Esophagus muscularis mucosa (tissue), 4 donors: ENCODE data around the gene LAMP5. TPM values are rescaled to one million over a fixed set of nuclear protein-coding genes. Genes with fewer than 3 reads are reported as not detected.

Experiments
- DNase-seq: peaks from one replicate; pipeline ENCODE4 v3.0.0-alpha.2; 2017; ENCODE audit errors: extremely low spot score
- H3K27ac ChIP-seq, 4 donors: fragments of 200-600 bp; sonication (generic); replicated peaks in 1 of 4; 1 replicate in 3 of 4; 2 replicates in 1 of 4; pipeline ENCODE4 v1.5.1; 2016 to 2019; ENCODE audit warnings: mild to moderate bottlenecking in 1 of 4
- H3K27me3 ChIP-seq, 4 donors: fragments of 200-600 bp; sonication (generic); one replicate each; pipeline versions ENCODE4 v1.5.1 to v1.6.0; 2016 to 2019
- H3K36me3 ChIP-seq, 4 donors: fragments of 200-600 bp; sonication (generic); one replicate each; pipeline ENCODE4 v1.5.1; 2016 to 2019
- H3K4me1 ChIP-seq, 4 donors: fragments of 200-600 bp; sonication (generic); one replicate each; pipeline ENCODE4 v1.5.1; 2016 to 2019
- H3K4me3 ChIP-seq, 4 donors: fragments of 200-600 bp; sonication (generic); 1 replicate in 2 of 4; 2 replicates in 2 of 4; pipeline ENCODE4 v1.5.1; 2016 to 2019; ENCODE audit warnings: mild to moderate bottlenecking in 4 of 4, moderate library complexity in 1 of 4
- H3K9me3 ChIP-seq, 4 donors: fragments of 200-600 bp; sonication (generic); 1 replicate in 3 of 4; 2 replicates in 1 of 4; pipeline ENCODE4 v1.5.1; 2016 to 2019
- CTCF ChIP-seq, 3 experiments: fragments of 200-600 bp in 2 of 3; fragments of 450-650 bp in 1 of 3; sonication (generic) in 2 of 3; IDR thresholded peaks; one replicate each; pipeline ENCODE4 v1.5.1; 2017 to 2019; ENCODE audit warnings: antibody characterized with exemption in 3 of 3, mild to moderate bottlenecking in 2 of 3, moderate library complexity in 1 of 3
- EP300 ChIP-seq: sonication (generic); formaldehyde crosslinking; IDR thresholded peaks from one replicate; pipeline ENCODE4 v1.6.1; 2017; ENCODE audit warnings: antibody characterized with exemption
- POLR2A ChIP-seq: fragments of 450-650 bp; IDR thresholded peaks from one replicate; pipeline ENCODE4 v1.6.1; 2017; ENCODE audit warnings: antibody characterized with exemption, moderate library complexity, mild to moderate bottlenecking, low read depth
- POLR2AphosphoS5 ChIP-seq, 2 donors: sonication (generic); formaldehyde crosslinking; IDR thresholded peaks; one replicate each; pipeline ENCODE4 v1.6.1; 2017; ENCODE audit warnings: antibody characterized with exemption in 2 of 2
- WGBS: methylation state at CpG from one replicate; pipeline ENCODE4 v1.1.5; 2018; 5-methylcytosine and 5-hydroxymethylcytosine counted together
- intact Hi-C: fragments of 100-400 bp; cut with DNase I; formaldehyde crosslinking; loops from one replicate; pipeline ENCODE4 v1.15.1; 2023
- total RNA-seq, 4 donors: library from RNA; depleted of rRNA; stranded (reverse); fragments of >200 nt; gene quantifications; one replicate each; pipeline versions ENCODE4 v1.1.0 to v1.2.1, GENCODE V29; 2016

Gene LAMP5
- total RNA-seq, 4 donors from 2014 or later, result 0.17 TPM; not detected in 3

GRCh38 chr20:9490631-9491030 is 23.8 kb upstream of the LAMP5 start:
- WGBS, result 96% methylated on average over 3 of the region's 3 CpGs
- no peaks in the 10 kb centered on the region for H3K27me3 ChIP-seq
- H3K9me3 ChIP-seq, result no peaks in the 10 kb centered on the region
- intact Hi-C loops, result no loop called here
- no peak overlapping the region for H3K4me3 ChIP-seq
- no peak for TF ChIP-seq POLR2AphosphoS5 (IDR thresholded peaks at IDR 0.05)
- TF ChIP-seq EP300, result no peak
- TF ChIP-seq POLR2A, result no peak
- TF ChIP-seq CTCF (IDR thresholded peaks at IDR 0.05), result no peak
- H3K4me1 ChIP-seq, result peaks cover 0 to 16% (median 12%) of the 10 kb centered on the region in 4 donors
- H3K27ac ChIP-seq, result no peak overlapping the region
- no peak for DNase-seq
- no peaks in the 10 kb centered on the region for H3K36me3 ChIP-seq

DNA sequence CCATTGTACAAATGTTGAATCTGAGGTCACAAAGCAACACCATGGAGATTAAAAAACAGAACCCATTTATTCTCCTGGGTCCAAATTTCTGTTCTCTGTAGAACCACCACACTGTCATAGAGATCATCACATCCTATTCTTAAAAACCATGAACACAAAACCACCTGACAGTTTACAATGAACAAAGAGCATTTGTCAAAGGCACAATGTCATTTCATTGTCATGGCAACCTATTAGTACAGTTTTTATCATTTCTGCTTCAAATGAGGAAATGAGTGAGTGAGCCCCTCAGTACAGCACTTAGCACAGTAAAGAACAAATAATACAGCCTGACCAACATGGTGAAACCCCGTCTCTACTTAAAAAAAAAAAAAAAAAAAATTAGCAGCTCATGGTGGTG is 23.1 kb upstream of the LAMP5 start:
- DNase-seq, result no peak
- 91% methylated on average over 1 of the region's 1 CpG for WGBS
- no peak overlapping the region for H3K27ac ChIP-seq
- no peaks in the 10 kb centered on the region for H3K36me3 ChIP-seq
- intact Hi-C loops, result no loop called here
- H3K4me3 ChIP-seq, result no peak overlapping the region
- no peaks in the 10 kb centered on the region for H3K27me3 ChIP-seq
- H3K4me1 ChIP-seq, result peaks cover 0 to 18% (median 12%) of the 10 kb centered on the region in 4 donors
- no peak for TF ChIP-seq CTCF (IDR thresholded peaks at IDR 0.05)
- no peak for TF ChIP-seq POLR2A
- TF ChIP-seq POLR2AphosphoS5 (IDR thresholded peaks at IDR 0.05), result no peak
- TF ChIP-seq EP300, result no peak
- H3K9me3 ChIP-seq, result no peaks in the 10 kb centered on the region

DNA sequence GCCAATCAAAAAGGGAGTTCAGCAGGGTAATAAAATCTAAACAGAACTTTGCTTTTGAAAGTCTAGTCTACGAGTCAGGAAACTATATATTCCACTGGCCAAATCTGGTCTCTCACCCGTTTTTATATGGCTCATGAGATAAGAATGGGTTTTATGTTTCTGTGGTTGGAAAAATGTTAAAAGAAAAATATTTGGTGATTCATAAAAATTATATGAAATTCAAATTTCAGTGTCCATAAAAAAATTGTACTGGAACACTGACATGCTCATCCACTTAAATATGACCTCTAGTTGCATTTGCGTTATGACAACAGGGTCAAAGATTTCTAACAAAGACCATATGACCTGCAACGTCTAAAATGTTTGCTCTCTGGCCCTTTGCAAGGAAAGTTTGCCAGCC is 22.3 kb upstream of the LAMP5 start:
- TF ChIP-seq POLR2AphosphoS5 (IDR thresholded peaks at IDR 0.05) (no peak), EP300 (no peak), POLR2A (no peak), CTCF (IDR thresholded peaks at IDR 0.05) (no peak)
- intact Hi-C loops, result no loop called here
- Histone ChIP-seq H3K4me1 (peaks cover 0 to 18% (median 12%) of the 10 kb centered on the region in 4 donors), H3K27ac (no peak overlapping the region), H3K9me3 (no peaks in the 10 kb centered on the region), H3K4me3 (no peak overlapping the region), H3K36me3 (no peaks in the 10 kb centered on the region), H3K27me3 (no peaks in the 10 kb centered on the region)
- no peak for DNase-seq
- WGBS, result 70% methylated on average over 4 of the region's 4 CpGs

GRCh38 chr20:9493803-9494202 is 20.6 kb upstream of the LAMP5 start:
- Histone ChIP-seq H3K27me3 (no peaks in the 10 kb centered on the region), H3K4me3 (no peak overlapping the region), H3K27ac (no peak overlapping the region), H3K4me1 (peaks cover 0 to 18% (median 12%) of the 10 kb centered on the region in 4 donors), H3K9me3 (no peaks in the 10 kb centered on the region), H3K36me3 (no peaks in the 10 kb centered on the region)
- intact Hi-C loops, result no loop called here
- 61% methylated on average over 2 of the region's 2 CpGs for WGBS
- DNase-seq, result no peak
- TF ChIP-seq EP300, result no peak
- no peak for TF ChIP-seq CTCF (IDR thresholded peaks at IDR 0.05)
- TF ChIP-seq POLR2A, result no peak
- no peak for TF ChIP-seq POLR2AphosphoS5 (IDR thresholded peaks at IDR 0.05)

DNA sequence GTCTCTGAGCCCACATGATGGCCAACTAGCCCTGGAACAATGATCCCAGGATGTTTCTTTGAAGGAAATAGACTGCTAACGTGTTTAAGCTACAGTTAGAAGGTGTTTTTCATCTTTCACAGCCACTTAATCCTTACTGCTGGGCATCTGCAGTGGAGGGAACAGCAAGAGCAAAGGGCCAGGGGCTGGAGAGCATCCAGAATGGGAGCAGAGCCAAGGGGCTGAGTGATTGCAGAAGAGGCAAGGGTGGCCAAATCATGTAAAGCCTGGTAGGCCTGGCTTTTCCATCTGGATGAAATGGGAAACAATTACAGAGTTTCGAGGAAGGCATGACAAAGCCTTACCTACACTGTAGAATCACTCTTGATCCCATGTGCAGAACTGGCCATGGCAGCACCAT is 18.7 kb upstream of the LAMP5 start:
- Histone ChIP-seq H3K4me1 (peaks cover 0 to 18% (median 12%) of the 10 kb centered on the region in 4 donors), H3K9me3 (no peaks in the 10 kb centered on the region), H3K27ac (no peak overlapping the region), H3K4me3 (no peak overlapping the region), H3K36me3 (no peaks in the 10 kb centered on the region), H3K27me3 (no peaks in the 10 kb centered on the region)
- intact Hi-C loops, result no loop called here
- 62% methylated on average over 2 of the region's 2 CpGs for WGBS
- TF ChIP-seq POLR2A (no peak), CTCF (IDR thresholded peaks at IDR 0.05) (no peak), POLR2AphosphoS5 (IDR thresholded peaks at IDR 0.05) (no peak), EP300 (no peak)
- no peak for DNase-seq
